A549 (cell line): ENCODE measurements around the gene SCUBE1.

ENCODE experiments used
- CBX8 ChIP-seq: fragments of 200-600 bp; sonication (generic); IDR thresholded peaks from 2 replicates; pipeline ENCODE4 v1.6.1; 2016
- CEBPB ChIP-seq, 2 experiments: fragments of >200 bp in 1 of 2; sonication (Bioruptor Twin) in 1 of 2; formaldehyde crosslinking in 1 of 2; IDR thresholded peaks; 2 replicates each; pipeline ENCODE4 v1.6.1; 2012 to 2016
- EP300 ChIP-seq, 2 experiments: fragments of >200 bp; sonication (Bioruptor Twin); formaldehyde crosslinking; IDR thresholded peaks; 2 replicates in 1 of 2; 3 replicates in 1 of 2; pipeline ENCODE4 v1.6.1; 2016 to 2017
- MAZ ChIP-seq: fragments of 150-350 bp; IDR thresholded peaks from 2 replicates; pipeline ENCODE4 v1.6.1; 2014; ENCODE audit warnings: antibody characterized with exemption, low read depth, low read length, borderline replicate concordance
- MYC ChIP-seq: IDR thresholded peaks from 2 replicates; pipeline ENCODE4 v1.6.1; 2012; ENCODE audit warnings: mild to moderate bottlenecking, inconsistent platforms, low read length, improper control_type of control experiment, borderline replicate concordance
- NFE2L2 ChIP-seq: fragments of 150-350 bp; conservative IDR thresholded peaks from 2 replicates; pipeline ENCODE4 v1.6.1; 2014; ENCODE audit warnings: low read length
- POLR2A ChIP-seq: IDR thresholded peaks from 2 replicates; pipeline ENCODE4 v1.6.1; 2012; ENCODE audit warnings: mild to moderate bottlenecking, low read length
- RFX5 ChIP-seq: fragments of 450-650 bp; IDR thresholded peaks from 2 replicates; pipeline ENCODE4 v1.7.1; 2014; ENCODE audit warnings: antibody characterized with exemption, mild to moderate bottlenecking, moderate library complexity
- RNF2 ChIP-seq: fragments of 200-600 bp; sonication (generic); IDR thresholded peaks from 2 replicates; pipeline ENCODE4 v1.6.1; 2016; ENCODE audit warnings: low read depth, mild to moderate bottlenecking, antibody characterized with exemption, moderate library complexity, borderline replicate concordance
- TF ChIP-seq, protein P1 (sequence below): fragments of >200 bp; sonication (Bioruptor Twin); formaldehyde crosslinking; IDR thresholded peaks from 3 replicates; pipeline ENCODE4 v1.5.1; 2016
- TF ChIP-seq, protein P2 (sequence below): fragments of 450-650 bp; IDR thresholded peaks from 2 replicates; pipeline ENCODE4 v1.6.1; 2014; ENCODE audit warnings: antibody characterized with exemption
- TF ChIP-seq, protein P3 (sequence below): IDR thresholded peaks from 2 replicates; pipeline ENCODE4 v1.6.1; 2012
- TF ChIP-seq, protein P4 (sequence below): fragments of >200 bp; sonication (Bioruptor Twin); formaldehyde crosslinking; IDR thresholded peaks from 3 replicates; pipeline ENCODE4 v1.6.1; 2016

DNA sequence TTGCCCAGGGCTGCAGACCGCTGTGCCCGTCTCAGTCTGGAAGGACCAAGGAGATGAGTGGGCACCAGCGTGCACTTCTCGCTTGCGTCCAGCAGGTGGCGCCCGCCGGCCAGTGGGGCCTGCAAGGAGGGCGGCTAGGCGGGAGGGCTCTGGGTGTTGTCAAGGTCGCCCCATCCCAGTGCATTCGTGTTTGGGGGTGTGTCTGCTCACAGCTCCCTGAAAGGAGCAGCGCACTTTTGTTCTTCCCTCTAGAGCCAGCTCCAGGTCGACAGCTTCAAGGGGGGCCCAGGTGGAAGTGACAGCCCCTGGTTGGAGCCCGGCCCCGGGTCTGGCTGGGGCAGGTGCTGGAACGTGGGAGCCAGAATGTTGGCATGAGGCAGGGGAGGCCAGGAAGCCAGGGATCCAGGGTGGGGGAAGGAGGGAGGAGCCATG is 45.3 kb upstream of the SCUBE1 start:
- TF ChIP-seq RFX5, result no peak
- TF ChIP-seq, protein P1, sequence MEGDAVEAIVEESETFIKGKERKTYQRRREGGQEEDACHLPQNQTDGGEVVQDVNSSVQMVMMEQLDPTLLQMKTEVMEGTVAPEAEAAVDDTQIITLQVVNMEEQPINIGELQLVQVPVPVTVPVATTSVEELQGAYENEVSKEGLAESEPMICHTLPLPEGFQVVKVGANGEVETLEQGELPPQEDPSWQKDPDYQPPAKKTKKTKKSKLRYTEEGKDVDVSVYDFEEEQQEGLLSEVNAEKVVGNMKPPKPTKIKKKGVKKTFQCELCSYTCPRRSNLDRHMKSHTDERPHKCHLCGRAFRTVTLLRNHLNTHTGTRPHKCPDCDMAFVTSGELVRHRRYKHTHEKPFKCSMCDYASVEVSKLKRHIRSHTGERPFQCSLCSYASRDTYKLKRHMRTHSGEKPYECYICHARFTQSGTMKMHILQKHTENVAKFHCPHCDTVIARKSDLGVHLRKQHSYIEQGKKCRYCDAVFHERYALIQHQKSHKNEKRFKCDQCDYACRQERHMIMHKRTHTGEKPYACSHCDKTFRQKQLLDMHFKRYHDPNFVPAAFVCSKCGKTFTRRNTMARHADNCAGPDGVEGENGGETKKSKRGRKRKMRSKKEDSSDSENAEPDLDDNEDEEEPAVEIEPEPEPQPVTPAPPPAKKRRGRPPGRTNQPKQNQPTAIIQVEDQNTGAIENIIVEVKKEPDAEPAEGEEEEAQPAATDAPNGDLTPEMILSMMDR, result peak; percentile 81
- no peak for TF ChIP-seq NFE2L2
- no peak for TF ChIP-seq RNF2
- TF ChIP-seq POLR2A, result no peak
- no peak for TF ChIP-seq CEBPB (IDR thresholded peaks at IDR 0.05)
- no peak for TF ChIP-seq MYC
- no peak for TF ChIP-seq EP300 (IDR thresholded peaks at IDR 0.05)
- TF ChIP-seq, protein P2, sequence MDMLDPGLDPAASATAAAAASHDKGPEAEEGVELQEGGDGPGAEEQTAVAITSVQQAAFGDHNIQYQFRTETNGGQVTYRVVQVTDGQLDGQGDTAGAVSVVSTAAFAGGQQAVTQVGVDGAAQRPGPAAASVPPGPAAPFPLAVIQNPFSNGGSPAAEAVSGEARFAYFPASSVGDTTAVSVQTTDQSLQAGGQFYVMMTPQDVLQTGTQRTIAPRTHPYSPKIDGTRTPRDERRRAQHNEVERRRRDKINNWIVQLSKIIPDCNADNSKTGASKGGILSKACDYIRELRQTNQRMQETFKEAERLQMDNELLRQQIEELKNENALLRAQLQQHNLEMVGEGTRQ, result no peak
- TF ChIP-seq MAZ, result no peak
- TF ChIP-seq, protein P3, sequence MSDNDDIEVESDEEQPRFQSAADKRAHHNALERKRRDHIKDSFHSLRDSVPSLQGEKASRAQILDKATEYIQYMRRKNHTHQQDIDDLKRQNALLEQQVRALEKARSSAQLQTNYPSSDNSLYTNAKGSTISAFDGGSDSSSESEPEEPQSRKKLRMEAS, result no peak
- TF ChIP-seq, protein P4, sequence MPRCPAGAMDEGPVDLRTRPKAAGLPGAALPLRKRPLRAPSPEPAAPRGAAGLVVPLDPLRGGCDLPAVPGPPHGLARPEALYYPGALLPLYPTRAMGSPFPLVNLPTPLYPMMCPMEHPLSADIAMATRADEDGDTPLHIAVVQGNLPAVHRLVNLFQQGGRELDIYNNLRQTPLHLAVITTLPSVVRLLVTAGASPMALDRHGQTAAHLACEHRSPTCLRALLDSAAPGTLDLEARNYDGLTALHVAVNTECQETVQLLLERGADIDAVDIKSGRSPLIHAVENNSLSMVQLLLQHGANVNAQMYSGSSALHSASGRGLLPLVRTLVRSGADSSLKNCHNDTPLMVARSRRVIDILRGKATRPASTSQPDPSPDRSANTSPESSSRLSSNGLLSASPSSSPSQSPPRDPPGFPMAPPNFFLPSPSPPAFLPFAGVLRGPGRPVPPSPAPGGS, result no peak
- no peak for TF ChIP-seq CBX8
